Measurements from ENCODE around the gene CD4.

The CD4 gene

DNA sequence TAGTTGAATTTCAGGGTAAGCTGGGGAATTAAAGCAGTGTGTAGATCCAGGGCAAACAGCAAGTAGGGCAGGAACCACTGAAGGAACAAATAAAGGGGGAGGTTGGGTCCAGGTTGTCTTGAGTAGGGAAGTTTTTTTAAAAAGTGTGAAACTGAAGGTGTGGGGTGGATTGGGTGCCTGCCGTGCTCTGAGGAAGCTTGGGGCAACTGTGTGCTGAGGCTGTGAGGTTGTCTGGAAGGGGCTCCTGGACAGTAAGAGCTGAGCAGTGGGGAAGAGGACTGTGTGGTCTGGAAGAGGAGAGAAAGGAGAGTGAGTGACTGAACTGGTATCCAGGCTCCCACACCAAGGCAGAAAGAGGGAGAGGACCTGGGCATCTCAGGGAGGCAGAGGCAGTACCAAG lies 21.4 kb downstream of the CD4 start:
- TF ChIP-seq, protein P1, sequence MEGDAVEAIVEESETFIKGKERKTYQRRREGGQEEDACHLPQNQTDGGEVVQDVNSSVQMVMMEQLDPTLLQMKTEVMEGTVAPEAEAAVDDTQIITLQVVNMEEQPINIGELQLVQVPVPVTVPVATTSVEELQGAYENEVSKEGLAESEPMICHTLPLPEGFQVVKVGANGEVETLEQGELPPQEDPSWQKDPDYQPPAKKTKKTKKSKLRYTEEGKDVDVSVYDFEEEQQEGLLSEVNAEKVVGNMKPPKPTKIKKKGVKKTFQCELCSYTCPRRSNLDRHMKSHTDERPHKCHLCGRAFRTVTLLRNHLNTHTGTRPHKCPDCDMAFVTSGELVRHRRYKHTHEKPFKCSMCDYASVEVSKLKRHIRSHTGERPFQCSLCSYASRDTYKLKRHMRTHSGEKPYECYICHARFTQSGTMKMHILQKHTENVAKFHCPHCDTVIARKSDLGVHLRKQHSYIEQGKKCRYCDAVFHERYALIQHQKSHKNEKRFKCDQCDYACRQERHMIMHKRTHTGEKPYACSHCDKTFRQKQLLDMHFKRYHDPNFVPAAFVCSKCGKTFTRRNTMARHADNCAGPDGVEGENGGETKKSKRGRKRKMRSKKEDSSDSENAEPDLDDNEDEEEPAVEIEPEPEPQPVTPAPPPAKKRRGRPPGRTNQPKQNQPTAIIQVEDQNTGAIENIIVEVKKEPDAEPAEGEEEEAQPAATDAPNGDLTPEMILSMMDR (IDR thresholded peaks at IDR 0.05; ENCODE audit: extremely low read depth, insufficient read depth, missing control alignments): no peak
- in situ Hi-C loops (cut with MboI; ENCODE audit: low pct_unique_long_range_greater_than_20kb, low sequenced_read_pairs, unreplicated experiment): no loop called here
- no peak for DNase-seq (ENCODE audit: low spot score)

DNA sequence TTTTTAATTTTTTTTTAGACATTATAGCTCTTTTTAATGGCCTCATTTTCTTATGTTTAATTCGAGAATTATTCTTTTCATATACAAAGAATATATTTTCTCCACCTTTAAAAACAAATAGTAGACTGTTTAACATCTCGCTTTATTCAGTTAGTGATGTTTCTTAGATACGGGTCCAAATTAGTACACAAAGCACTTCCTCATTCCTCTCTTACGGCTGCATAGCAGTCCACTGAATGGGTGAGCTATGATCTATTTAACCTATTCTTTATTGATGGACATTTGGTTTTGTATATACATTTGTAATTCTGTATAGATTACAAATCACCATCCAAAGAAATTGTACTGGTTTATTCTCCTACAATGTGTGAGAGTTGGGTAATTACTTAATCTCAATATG lies 24.0 kb downstream of the CD4 start:
- in situ Hi-C loops (cut with MboI; ENCODE audit: low pct_unique_long_range_greater_than_20kb, low sequenced_read_pairs, unreplicated experiment): no loop called here
- TF ChIP-seq, protein P1 (IDR thresholded peaks at IDR 0.05; ENCODE audit: extremely low read depth, insufficient read depth, missing control alignments): no peak
- DNase-seq (ENCODE audit: low spot score): no peak

- in situ Hi-C loops (cut with MboI; ENCODE audit: low pct_unique_long_range_greater_than_20kb, low sequenced_read_pairs, unreplicated experiment): no loop called here
- TF ChIP-seq, protein P1 (IDR thresholded peaks at IDR 0.05; ENCODE audit: extremely low read depth, insufficient read depth, missing control alignments): no peak
- no peak for DNase-seq (ENCODE audit: low spot score)
Observed at GRCh38 chr12:6816598-6816997, 27.3 kb downstream of the CD4 start.

DNA sequence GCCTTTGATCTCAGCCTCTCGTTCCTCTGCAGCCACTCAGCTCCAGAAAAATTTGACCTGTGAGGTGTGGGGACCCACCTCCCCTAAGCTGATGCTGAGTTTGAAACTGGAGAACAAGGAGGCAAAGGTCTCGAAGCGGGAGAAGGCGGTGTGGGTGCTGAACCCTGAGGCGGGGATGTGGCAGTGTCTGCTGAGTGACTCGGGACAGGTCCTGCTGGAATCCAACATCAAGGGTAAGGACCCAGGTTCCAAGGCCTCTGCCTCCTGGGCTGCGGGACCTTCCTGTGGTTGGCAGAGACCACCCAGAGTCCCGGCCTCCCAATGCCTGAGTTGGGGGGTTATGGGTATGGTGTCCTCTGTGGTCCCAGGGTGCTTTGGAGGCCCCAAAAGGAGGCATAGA lies 27.8 kb downstream of the CD4 start:
- in situ Hi-C loops (cut with MboI; ENCODE audit: low pct_unique_long_range_greater_than_20kb, low sequenced_read_pairs, unreplicated experiment): no loop called here
- TF ChIP-seq, protein P1 (IDR thresholded peaks at IDR 0.05; ENCODE audit: extremely low read depth, insufficient read depth, missing control alignments): no peak
- no peak for DNase-seq (ENCODE audit: low spot score)

DNA sequence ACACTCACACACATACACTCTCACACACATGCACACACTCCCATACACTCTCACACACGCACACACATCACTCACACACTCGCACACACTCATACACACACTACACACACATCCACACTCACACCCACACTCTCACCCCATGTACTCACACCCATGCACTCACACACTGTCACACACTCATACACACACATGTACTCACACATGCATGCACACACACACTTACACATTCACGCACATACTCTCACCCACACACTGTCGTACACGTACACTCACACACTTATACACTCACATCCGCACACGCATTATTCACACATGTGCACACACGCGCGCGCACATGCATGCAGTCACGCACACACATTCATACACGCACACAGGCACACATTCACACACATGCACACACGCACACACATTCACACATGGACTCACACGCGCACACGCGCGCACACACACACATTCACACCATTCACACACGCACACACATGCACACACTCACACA lies 28.4 kb downstream of the CD4 start:
- in situ Hi-C loops (cut with MboI; ENCODE audit: low pct_unique_long_range_greater_than_20kb, low sequenced_read_pairs, unreplicated experiment): no loop called here
- TF ChIP-seq, protein P1 (IDR thresholded peaks at IDR 0.05; ENCODE audit: extremely low read depth, insufficient read depth, missing control alignments): no peak
- DNase-seq (ENCODE audit: low spot score): no peak

DNA sequence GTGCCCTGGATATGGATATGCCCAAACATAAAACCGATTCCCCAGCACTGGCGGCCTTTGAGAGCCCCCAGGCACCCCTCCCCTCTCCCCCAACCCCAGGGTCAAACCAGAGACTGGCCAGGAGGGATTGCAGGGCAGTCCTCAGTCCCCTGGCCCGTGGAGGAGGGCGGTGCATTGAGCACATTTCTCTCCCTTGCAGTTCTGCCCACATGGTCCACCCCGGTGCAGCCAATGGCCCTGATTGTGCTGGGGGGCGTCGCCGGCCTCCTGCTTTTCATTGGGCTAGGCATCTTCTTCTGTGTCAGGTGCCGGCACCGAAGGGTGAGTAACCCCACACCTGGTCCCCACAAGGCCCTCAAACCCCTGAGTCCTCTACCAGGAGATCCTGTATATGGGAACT lies 28.9 kb downstream of the CD4 start:
- TF ChIP-seq, protein P1 (IDR thresholded peaks at IDR 0.05; ENCODE audit: extremely low read depth, insufficient read depth, missing control alignments): no peak
- no peak for DNase-seq (ENCODE audit: low spot score)
- in situ Hi-C loops (cut with MboI; ENCODE audit: low pct_unique_long_range_greater_than_20kb, low sequenced_read_pairs, unreplicated experiment): no loop called here

- in situ Hi-C loops (cut with MboI; ENCODE audit: low pct_unique_long_range_greater_than_20kb, low sequenced_read_pairs, unreplicated experiment): no loop called here
- no peak for DNase-seq (ENCODE audit: low spot score)
- TF ChIP-seq, protein P1 (IDR thresholded peaks at IDR 0.05; ENCODE audit: extremely low read depth, insufficient read depth, missing control alignments): no peak
Observed at GRCh38 chr12:6818645-6819044, 29.3 kb downstream of the CD4 start.
